ENCODE results near the gene DDA1.

The DDA1 gene

GRCh38 chr19:17330262-17331044, 21.1 kb downstream of the DDA1 start:
- no peak overlapping the region for H3K4me3 ChIP-seq (ENCODE audit: low read length)
- no peak overlapping the region for H3K27ac ChIP-seq (ENCODE audit: low read depth, low read length)
- no peak overlapping the region for H3K4ac ChIP-seq (ENCODE audit: low read depth, low read length)
- H3K4me2 ChIP-seq (ENCODE audit: low read length), result no peak overlapping the region
- H3K23ac ChIP-seq (ENCODE audit: low read length), result no peak overlapping the region
- H2BK120ac ChIP-seq (ENCODE audit: low read depth, low read length), result no peak overlapping the region
- no peak overlapping the region for H4K8ac ChIP-seq (ENCODE audit: low read depth, low read length)
- DNase-seq, result no peak
- no peak overlapping the region for H2AK5ac ChIP-seq (ENCODE audit: low read length)
- no peaks in the 10 kb centered on the region for H3K79me2 ChIP-seq (ENCODE audit: control insufficient read depth, insufficient read depth, low read length)
- no peak overlapping the region for H4K5ac ChIP-seq (ENCODE audit: low read length)
- no peaks in the 10 kb centered on the region for H3K36me3 ChIP-seq (ENCODE audit: control insufficient read depth, insufficient read depth, low read length)
- H2BK5ac ChIP-seq (ENCODE audit: low read length), result no peak overlapping the region
- H3K18ac ChIP-seq (ENCODE audit: low read length), result no peak overlapping the region
- no CpG with 5 or more reads among the region's 24 CpGs for WGBS (ENCODE audit: extremely low coverage, insufficient coverage, low lambda C conversion rate)
- H3K56ac ChIP-seq (ENCODE audit: low read length), result peak overlapping the region; percentile 7
- no peaks in the 10 kb centered on the region for H3K4me1 ChIP-seq (ENCODE audit: control insufficient read depth, low read depth, low read length)
- H3K79me1 ChIP-seq (ENCODE audit: low read length), result no peaks in the 10 kb centered on the region
- H2BK15ac ChIP-seq (replicated peaks; ENCODE audit: low read depth), result no peak overlapping the region
- no peaks in the 10 kb centered on the region for H3K27me3 ChIP-seq (ENCODE audit: insufficient read depth, low read length, poor library complexity)
- no peak overlapping the region for H3K9ac ChIP-seq (ENCODE audit: low read length)

GRCh38 chr19:17331045-17331558, 21.7 kb downstream of the DDA1 start:
- H4K8ac ChIP-seq (ENCODE audit: low read depth, low read length), result no peak overlapping the region
- no peak overlapping the region for H2BK5ac ChIP-seq (ENCODE audit: low read length)
- H3K56ac ChIP-seq (ENCODE audit: low read length), result no peak overlapping the region
- DNase-seq, result no peak
- H3K36me3 ChIP-seq (ENCODE audit: control insufficient read depth, insufficient read depth, low read length), result no peaks in the 10 kb centered on the region
- no peak overlapping the region for H3K27ac ChIP-seq (ENCODE audit: low read depth, low read length)
- H2BK15ac ChIP-seq (replicated peaks; ENCODE audit: low read depth), result no peak overlapping the region
- WGBS (ENCODE audit: extremely low coverage, insufficient coverage, low lambda C conversion rate), result no CpG with 5 or more reads among the region's 13 CpGs
- H2AK5ac ChIP-seq (ENCODE audit: low read length), result no peak overlapping the region
- no peak overlapping the region for H3K4me3 ChIP-seq (ENCODE audit: low read length)
- H3K79me1 ChIP-seq (ENCODE audit: low read length), result no peaks in the 10 kb centered on the region
- H3K79me2 ChIP-seq (ENCODE audit: control insufficient read depth, insufficient read depth, low read length), result no peaks in the 10 kb centered on the region
- H3K27me3 ChIP-seq (ENCODE audit: insufficient read depth, low read length, poor library complexity), result no peaks in the 10 kb centered on the region
- no peak overlapping the region for H3K4me2 ChIP-seq (ENCODE audit: low read length)
- H3K18ac ChIP-seq (ENCODE audit: low read length), result no peak overlapping the region
- H3K4ac ChIP-seq (ENCODE audit: low read depth, low read length), result no peak overlapping the region
- no peaks in the 10 kb centered on the region for H3K4me1 ChIP-seq (ENCODE audit: control insufficient read depth, low read depth, low read length)
- no peak overlapping the region for H4K5ac ChIP-seq (ENCODE audit: low read length)
- no peak overlapping the region for H2BK120ac ChIP-seq (ENCODE audit: low read depth, low read length)
- H3K9ac ChIP-seq (ENCODE audit: low read length), result no peak overlapping the region
- H3K23ac ChIP-seq (ENCODE audit: low read length), result no peak overlapping the region

- no peak overlapping the region for H2BK120ac ChIP-seq (ENCODE audit: low read depth, low read length)
- H3K79me1 ChIP-seq (ENCODE audit: low read length), result no peaks in the 10 kb centered on the region
- H2BK15ac ChIP-seq (replicated peaks; ENCODE audit: low read depth), result no peak overlapping the region
- H2BK5ac ChIP-seq (ENCODE audit: low read length), result no peak overlapping the region
- no peak overlapping the region for H4K8ac ChIP-seq (ENCODE audit: low read depth, low read length)
- H3K36me3 ChIP-seq (ENCODE audit: control insufficient read depth, insufficient read depth, low read length), result no peaks in the 10 kb centered on the region
- no peaks in the 10 kb centered on the region for H3K4me1 ChIP-seq (ENCODE audit: control insufficient read depth, low read depth, low read length)
- no peaks in the 10 kb centered on the region for H3K79me2 ChIP-seq (ENCODE audit: control insufficient read depth, insufficient read depth, low read length)
- H3K56ac ChIP-seq (ENCODE audit: low read length), result no peak overlapping the region
- H3K4me3 ChIP-seq (ENCODE audit: low read length), result no peak overlapping the region
- no peak overlapping the region for H2AK5ac ChIP-seq (ENCODE audit: low read length)
- no peak overlapping the region for H3K18ac ChIP-seq (ENCODE audit: low read length)
- H3K27ac ChIP-seq (ENCODE audit: low read depth, low read length), result no peak overlapping the region
- no peak overlapping the region for H3K4me2 ChIP-seq (ENCODE audit: low read length)
- no peak overlapping the region for H3K23ac ChIP-seq (ENCODE audit: low read length)
- DNase-seq, result no peak
- H4K5ac ChIP-seq (ENCODE audit: low read length), result no peak overlapping the region
- H3K9ac ChIP-seq (ENCODE audit: low read length), result no peak overlapping the region
- no peaks in the 10 kb centered on the region for H3K27me3 ChIP-seq (ENCODE audit: insufficient read depth, low read length, poor library complexity)
- no CpG with 5 or more reads among the region's 8 CpGs for WGBS (ENCODE audit: extremely low coverage, insufficient coverage, low lambda C conversion rate)
- no peak overlapping the region for H3K4ac ChIP-seq (ENCODE audit: low read depth, low read length)
Observed at GRCh38 chr19:17332360-17332676, 23.0 kb downstream of the DDA1 start.

- H2BK5ac ChIP-seq (ENCODE audit: low read length), result no peak overlapping the region
- peak; percentile 94 for DNase-seq
- H4K8ac ChIP-seq (ENCODE audit: low read depth, low read length), result no peak overlapping the region
- H3K27ac ChIP-seq (ENCODE audit: low read depth, low read length), result no peak overlapping the region
- no peaks in the 10 kb centered on the region for H3K36me3 ChIP-seq (ENCODE audit: control insufficient read depth, insufficient read depth, low read length)
- H3K4me3 ChIP-seq (ENCODE audit: low read length), result no peak overlapping the region
- H3K4ac ChIP-seq (ENCODE audit: low read depth, low read length), result no peak overlapping the region
- no peak overlapping the region for H3K9ac ChIP-seq (ENCODE audit: low read length)
- H3K27me3 ChIP-seq (ENCODE audit: insufficient read depth, low read length, poor library complexity), result no peaks in the 10 kb centered on the region
- no peak overlapping the region for H2BK15ac ChIP-seq (replicated peaks; ENCODE audit: low read depth)
- no peaks in the 10 kb centered on the region for H3K79me1 ChIP-seq (ENCODE audit: low read length)
- no peak overlapping the region for H3K23ac ChIP-seq (ENCODE audit: low read length)
- no CpG with 5 or more reads among the region's 45 CpGs for WGBS (ENCODE audit: extremely low coverage, insufficient coverage, low lambda C conversion rate)
- H3K4me2 ChIP-seq (ENCODE audit: low read length), result no peak overlapping the region
- H2AK5ac ChIP-seq (ENCODE audit: low read length), result no peak overlapping the region
- no peak overlapping the region for H3K18ac ChIP-seq (ENCODE audit: low read length)
- H3K4me1 ChIP-seq (ENCODE audit: control insufficient read depth, low read depth, low read length), result no peaks in the 10 kb centered on the region
- no peak overlapping the region for H3K56ac ChIP-seq (ENCODE audit: low read length)
- no peak overlapping the region for H2BK120ac ChIP-seq (ENCODE audit: low read depth, low read length)
- H4K5ac ChIP-seq (ENCODE audit: low read length), result no peak overlapping the region
- no peaks in the 10 kb centered on the region for H3K79me2 ChIP-seq (ENCODE audit: control insufficient read depth, insufficient read depth, low read length)
Observed at GRCh38 chr19:17332677-17333581, 23.6 kb downstream of the DDA1 start.

- Histone ChIP-seq H3K4me3 (ENCODE audit: low read length) (peak overlapping the region; percentile 71), H4K8ac (ENCODE audit: low read depth, low read length) (no peak overlapping the region), H3K27ac (ENCODE audit: low read depth, low read length) (no peak overlapping the region), H3K56ac (ENCODE audit: low read length) (peak overlapping the region; percentile 93), H2BK15ac (replicated peaks; ENCODE audit: low read depth) (no peak overlapping the region), H3K23ac (ENCODE audit: low read length) (no peak overlapping the region), H2AK5ac (ENCODE audit: low read length) (no peak overlapping the region), H3K4me1 (ENCODE audit: control insufficient read depth, low read depth, low read length) (no peaks in the 10 kb centered on the region), H3K18ac (ENCODE audit: low read length) (peak overlapping the region; percentile 52), H2BK120ac (ENCODE audit: low read depth, low read length) (no peak overlapping the region), H3K4me2 (ENCODE audit: low read length) (peak overlapping the region; percentile 27), H3K27me3 (ENCODE audit: insufficient read depth, low read length, poor library complexity) (no peaks in the 10 kb centered on the region), H3K4ac (ENCODE audit: low read depth, low read length) (peak overlapping the region; percentile 41), H2BK5ac (ENCODE audit: low read length) (no peak overlapping the region), H3K9ac (ENCODE audit: low read length) (peak overlapping the region; percentile 89), H3K79me2 (ENCODE audit: control insufficient read depth, insufficient read depth, low read length) (no peaks in the 10 kb centered on the region), H3K79me1 (ENCODE audit: low read length) (peaks cover 2% of the 10 kb centered on the region), H4K5ac (ENCODE audit: low read length) (no peak overlapping the region), H3K36me3 (ENCODE audit: control insufficient read depth, insufficient read depth, low read length) (no peaks in the 10 kb centered on the region)
- DNase-seq, result peak; percentile 69
- no CpG with 5 or more reads among the region's 52 CpGs for WGBS (ENCODE audit: extremely low coverage, insufficient coverage, low lambda C conversion rate)
Observed at GRCh38 chr19:17333611-17334413, 24.4 kb downstream of the DDA1 start.
